SK-N-DZ (cell line): ENCODE measurements around the gene PEX14.

ENCODE experiments used
- DNase-seq: peaks from one replicate; pipeline ENCODE4 v3.0.0-alpha.2; 2015; ENCODE audit warnings: low spot score

The PEX14 gene

DNA sequence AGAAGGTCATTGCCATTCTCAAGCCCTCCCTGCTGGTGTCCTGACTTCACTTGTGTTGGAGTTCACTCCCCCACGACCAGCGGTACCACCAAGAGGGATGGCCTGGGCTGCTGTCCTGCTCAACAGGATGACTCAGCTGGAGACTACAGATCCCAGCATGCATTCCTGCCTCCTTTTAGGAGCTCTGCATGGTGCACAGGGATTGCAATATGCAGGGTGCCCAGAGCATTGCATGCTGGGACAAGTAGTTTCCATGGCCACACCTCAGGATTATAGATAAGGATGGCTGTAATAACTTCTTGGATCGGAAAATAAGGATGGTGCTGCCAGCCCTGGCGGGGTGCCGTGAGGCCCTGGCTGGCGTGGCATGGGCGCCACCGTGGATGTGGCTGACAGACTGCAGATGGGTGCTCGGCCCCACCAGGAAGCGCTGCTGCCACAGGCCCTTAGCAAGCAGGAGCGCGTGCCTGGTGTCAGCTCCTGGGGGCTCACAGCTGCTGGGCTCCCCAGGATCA lies 171.7 kb downstream of the PEX14 start:
- DNase-seq = peak; percentile 50

DNA sequence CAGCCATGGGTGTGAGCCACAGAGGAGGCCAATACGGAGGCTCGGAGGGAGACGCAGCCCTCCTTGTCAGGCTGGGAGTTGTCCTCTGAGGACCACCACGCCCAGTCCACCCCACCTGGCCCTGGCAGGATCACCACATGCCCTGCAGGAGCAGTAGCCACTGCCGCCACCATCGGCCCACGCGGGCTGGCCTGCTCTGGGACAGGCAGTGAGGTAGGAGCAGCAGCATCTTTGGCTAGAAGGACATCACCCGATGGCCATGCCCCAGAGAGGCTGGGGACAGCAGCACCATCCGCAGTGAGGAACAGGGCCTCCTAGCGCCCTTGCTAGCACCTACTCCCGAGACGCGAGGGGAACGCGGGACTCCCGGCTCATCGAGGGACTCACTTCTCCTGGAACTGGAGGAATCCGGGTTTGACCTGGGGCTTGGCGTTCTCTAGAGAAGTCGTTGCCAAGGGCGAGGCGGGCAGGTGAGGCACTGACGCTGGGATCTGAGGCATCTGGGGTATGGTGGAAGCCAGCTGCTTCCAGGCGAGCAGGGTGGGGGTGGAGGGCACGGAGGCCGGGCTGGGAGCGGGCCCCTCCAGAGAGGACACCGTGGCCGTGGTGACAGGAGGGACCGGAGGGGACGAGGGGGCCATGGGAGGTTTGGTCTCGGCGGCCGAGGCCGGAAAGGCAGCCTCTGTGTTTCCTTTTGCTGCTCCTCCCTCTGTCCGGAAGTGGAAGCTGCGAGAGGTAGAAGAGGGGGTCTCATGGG lies 172.8 kb downstream of the PEX14 start:
- no peak for DNase-seq

DNA sequence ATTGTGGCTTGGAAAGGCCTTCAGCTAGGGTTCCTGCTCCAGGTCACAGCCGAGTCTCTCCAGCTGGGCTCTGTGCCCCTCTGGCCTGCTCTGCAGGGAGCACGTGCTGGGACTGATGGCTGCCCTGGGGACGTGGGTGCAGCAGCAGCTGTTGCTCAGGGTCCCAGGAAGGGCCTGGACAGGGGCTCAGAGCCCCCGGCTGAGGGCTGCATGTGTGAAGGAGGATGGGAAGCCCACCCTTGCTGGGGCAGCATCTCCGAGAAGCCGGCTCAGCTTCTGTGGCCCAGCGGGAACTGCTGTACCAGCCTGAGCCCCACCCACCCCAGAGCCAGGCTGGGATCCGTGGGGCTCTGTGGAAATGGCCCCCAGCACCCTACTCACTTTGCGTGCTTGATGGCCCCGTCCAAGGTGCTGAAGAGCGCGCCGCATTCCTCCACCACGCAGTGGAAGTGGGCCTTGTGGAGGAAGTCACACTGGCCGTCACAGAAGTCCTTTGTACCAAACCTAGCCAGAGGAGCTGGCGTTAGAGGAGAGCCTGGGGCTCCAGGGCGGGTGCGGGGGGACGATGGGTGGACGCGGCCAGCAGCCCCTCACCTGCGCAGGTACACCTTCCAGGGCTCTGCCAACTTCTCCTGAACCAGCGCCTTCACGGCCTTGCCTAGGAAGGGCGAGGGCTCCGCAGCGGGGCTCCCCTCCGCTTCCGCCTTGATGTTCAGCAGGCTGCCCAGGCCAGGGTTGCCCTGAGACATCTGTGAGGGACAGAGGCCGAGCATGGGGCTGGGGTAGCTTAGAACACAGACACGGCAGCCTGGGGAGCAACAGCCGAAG lies 174.2 kb downstream of the PEX14 start:
- DNase-seq = no peak

DNA sequence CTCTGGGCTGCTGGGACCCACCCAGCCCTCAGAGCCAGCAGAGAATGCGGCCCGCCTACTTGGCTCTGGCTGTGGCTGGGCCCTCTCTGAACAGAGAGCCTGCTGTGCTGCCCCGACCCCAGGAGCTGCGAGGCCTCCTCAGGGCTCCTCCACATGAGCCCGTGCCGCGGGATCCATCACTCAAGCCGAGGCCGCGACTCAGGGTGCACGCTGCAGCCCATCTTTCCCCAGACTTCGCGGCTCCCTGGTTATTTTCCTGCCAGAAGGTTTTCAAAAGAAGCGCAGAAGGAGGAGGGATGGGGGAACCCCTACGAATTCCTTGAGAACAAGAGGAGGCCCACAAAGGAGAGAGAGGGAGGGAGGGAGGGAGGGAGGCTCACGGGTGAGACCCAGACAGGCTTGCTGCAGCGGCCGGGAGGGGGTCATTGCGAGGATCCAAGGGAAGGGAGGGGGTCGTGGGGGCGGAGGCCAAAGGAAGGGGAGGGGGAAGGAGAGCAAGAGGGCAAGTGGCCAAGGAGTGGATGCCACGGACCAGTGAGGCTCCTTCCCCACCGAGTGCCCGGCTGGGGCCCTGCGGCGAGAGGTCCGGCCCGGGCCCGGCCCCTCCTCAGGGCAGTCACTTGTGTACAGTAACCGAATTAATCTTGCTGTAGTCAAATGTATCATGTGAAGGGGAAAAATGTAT lies 174.9 kb downstream of the PEX14 start:
- DNase-seq = no peak

DNA sequence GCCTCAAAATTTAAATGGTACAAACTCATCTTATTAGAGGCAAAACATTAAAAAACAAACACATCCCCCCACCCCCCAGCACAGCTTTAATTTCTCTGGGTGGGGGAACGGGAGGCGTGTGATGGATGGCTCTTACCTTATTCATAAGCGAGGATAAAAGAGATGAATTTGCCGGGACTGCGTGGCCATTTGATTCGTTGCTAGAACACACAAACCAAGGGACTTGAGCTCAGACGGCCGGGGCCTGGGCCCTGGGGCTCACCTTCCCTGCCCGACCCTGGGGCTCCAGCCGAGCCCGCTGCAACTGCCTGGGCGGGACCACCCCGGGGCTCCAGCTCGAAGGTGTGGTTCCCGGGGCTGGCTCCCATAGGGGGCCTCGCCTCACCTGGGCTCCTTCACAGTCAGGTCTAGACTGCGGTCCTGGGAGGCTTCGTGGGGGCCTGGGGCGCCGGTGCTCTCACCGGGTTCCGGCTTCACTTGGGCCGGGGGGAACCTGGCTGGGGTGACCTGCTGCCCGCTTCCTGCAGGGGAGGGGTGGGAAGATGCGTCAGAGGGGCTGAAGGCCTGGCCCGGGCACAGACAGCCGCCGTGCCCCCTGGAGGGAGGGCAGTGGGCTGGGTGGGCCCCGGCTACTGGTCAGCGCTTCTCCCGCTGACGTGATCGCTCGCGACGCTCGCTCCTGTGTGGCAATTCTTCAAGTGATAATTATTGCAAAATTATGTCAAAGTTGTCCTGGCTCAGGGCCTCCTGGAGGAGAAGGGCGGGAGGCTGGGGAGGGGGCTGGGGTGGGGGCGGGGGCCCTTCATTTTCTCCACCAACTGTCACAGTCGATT lies 176.0 kb downstream of the PEX14 start:
- DNase-seq = no peak

DNA sequence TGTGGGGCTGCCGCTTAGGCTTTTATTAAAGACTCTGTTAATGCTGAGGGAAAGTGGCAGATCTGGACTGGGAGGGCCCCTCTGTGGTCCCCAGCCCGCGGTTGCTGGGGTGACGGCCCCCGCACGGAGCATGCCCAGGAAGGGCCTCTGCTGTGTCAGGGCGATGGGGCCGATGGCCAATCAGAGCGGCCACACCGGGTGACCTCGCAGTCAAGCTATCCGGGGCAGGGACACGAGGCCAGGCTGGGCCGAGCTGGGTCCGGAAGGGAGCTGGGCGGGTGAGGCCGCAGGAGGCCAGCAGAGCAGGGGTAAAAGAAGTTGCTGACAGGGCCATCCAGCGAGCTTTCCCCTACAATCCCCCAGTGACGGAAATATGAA lies 176.6 kb downstream of the PEX14 start:
- peak; percentile 30 for DNase-seq

DNA sequence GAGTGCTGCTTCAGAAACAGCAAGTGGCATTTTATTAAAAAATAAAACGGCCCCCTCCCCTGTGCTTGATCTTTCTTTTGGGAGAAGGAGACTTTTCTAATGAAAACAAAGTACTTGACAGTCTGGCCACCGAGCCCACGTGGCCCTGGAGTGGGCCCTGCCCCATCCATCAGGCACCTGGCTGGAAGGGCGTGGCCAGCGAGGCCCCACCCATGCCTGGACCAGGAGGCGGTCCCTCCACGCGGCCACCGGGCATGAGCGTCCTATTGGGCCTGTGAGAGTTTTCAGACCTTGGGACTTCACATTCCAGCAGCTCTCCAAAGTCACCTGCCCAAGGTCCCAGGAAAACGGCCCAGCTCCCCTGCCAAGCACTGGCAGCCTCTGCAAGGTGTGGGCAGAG lies 177.0 kb downstream of the PEX14 start:
- no peak for DNase-seq

DNA sequence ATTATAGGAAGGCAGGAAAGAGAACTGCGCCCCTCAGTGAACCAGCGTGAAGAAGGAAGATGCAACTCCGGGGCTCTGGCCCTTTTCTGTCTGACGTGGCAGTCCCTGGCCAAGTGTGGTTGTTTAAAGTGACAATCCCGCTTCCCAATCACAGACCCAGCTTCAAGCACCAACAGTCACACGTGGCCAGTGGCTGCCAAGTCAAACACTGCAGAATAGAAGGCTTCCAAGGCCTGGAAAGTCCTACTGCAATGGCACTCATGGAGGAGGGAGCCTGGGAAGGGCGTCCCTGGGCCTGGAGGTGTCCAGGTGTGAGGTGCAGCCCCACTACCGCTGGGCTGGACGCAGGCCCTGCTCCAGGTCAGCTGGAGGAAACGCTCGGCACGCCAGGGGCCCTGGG lies 177.9 kb downstream of the PEX14 start:
- no peak for DNase-seq

DNA sequence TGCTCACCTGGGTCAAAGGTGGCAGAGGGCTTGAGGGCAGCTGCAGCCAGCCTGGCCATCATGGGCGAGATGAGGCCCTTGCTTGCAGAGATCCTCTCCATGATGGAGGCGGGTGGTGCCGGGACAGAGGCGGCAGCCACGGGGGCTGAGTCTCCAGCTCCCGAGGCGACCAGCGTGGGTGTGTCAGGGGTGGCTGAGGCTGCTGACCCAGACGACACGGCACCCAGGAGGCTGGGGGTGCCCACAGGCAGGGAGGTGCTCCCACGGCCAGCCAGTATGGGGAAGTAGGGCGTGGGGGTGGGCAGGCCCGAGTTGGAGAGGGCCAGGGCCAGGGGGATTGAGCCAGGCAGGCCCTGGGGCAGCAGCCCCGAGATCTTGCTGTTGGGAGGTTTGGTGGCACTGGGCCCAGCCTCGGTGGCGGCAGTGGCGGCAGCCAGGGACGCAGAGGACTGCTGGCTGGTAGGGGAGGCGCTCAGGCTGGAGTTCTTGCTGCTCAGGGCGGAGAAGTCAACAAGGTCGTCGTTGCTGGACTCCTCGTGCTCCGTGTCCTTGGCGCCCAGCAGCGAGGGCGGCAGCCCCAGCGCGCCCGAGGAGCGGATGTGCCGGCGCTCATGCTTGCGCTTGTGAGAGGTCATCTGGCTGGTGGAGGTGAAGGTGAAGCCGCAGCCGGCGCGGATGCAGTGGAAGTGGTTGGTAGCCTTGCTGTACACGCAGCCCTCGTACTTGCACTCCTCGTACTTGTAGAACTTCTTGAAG lies 178.8 kb downstream of the PEX14 start:
- no peak for DNase-seq

DNA sequence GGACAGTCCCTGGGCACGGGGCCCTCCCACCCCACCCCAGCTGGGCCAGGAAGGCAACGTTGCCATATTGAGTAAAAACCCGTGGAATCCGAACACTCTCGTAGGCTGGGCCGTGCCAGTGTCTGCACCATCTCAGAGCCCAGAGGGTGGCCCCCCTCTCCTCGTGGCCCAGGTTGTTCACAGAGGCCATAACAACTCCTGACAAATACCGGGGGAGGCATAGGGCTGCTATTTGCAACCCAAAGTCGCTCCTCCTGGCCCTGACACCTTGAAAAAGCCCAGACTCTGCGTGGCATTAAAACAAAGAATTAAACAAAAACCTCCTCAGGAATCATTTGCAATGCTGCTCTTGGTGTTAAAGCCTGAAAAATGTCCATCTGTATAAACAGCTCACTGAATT lies 180.3 kb downstream of the PEX14 start:
- DNase-seq = no peak

DNA sequence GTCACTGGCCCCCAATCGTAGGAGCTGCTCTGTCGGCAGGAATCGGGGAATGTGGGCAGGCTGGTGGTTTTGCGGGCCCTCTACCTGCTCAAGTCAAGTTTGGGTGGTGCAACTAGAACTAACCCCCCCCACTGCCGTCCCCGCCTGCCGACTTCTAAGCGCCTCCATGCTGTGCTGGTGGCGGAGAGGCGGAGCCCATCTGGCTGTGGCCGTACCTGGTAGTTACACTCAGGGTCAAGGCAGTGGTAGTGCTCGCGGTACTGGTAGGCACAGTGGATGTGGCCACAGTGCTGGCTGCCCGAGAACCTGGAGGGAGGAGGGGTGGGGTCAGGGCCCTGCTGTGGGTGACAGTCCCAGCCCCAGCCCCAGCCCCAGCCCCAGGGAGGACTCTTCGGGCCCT lies 181.7 kb downstream of the PEX14 start:
- no peak for DNase-seq

DNA sequence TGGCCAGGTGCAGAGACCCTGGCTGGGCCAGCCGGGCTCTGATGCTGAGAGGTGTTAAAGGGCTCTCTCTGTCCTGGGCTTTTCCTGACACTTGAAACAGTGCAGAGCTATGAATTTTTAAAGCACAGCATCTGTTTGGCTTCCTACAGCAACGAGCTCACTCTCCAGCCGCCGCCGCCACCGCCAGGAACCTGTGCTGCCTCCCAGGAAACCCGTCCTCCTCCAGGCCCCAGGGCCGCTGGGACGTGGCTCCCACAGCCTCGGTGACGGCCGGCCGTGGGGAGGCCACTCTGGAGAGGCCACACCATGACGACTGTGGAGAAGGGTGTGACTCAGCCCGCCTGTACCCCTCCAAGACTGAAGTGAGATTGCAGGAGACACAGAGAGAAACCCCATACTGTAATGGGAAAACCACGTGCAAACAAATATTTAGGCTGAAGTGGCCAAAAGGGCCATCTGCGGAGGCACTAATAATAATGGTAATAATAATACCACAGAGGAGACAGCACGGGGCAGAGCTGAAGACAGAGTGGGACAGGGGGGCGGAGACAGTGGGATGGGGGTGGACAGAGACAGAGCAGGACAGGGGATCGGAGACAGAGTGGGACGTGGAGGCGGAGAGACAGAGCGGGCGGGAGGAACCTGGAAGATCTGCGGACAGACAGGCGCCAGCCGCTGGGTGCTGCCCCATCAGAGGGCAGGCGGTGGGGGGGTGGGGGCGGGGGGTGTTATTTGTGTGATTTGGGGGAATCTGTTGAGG lies 182.5 kb downstream of the PEX14 start:
- DNase-seq = no peak

DNA sequence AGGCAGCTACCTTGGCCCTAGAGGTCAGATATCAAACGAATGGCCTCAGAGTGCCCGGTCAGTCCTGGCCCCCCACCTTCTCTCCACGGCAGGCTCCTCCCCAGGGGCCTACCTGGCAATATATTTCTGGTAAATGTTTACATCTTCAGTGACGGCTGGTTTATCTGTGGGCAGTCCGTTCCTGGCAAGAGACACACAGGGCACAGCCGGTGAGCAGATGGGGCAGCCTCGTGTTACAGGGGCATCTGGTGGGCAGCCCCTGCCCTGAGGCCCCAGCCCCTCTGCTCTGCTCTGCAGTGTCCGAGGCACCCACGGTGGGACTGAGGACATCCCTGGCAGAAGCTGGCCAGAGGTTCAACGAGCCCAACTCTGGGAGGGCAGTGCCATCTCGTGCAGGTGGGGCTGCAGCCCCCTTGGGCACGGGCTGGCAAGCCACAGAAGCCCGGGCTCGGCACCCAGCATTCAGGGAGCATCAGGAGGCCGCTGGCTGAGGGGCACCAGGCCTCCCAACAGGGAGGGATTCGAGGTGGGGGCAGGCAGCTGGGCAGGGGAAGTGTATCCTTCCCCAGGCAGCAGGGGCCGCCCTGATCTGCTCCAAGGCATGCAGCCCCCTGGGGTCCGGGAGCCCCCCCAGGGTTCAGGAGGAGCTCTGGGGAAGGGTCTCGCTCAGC lies 183.8 kb downstream of the PEX14 start:
- no peak for DNase-seq

DNA sequence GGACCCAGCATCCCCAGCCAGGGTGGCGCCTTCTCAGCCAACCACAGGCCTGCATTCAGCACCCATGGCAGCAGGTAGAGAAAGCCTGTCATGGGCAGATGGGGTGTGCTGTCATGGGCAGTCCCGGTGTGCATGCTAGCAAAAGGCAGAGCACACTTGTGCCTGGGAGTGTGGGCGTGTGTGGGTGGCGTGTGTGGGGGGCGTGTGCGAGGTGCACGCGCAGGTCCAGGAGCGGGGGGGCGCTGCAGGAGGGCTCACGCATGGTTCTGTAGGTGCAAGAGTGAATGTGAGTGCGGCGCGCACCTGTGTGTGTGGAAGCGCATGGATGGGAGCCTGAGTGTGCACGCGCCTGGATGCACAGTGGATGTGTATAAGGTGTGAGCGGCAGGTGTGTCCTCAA lies 184.5 kb downstream of the PEX14 start:
- DNase-seq = no peak

DNA sequence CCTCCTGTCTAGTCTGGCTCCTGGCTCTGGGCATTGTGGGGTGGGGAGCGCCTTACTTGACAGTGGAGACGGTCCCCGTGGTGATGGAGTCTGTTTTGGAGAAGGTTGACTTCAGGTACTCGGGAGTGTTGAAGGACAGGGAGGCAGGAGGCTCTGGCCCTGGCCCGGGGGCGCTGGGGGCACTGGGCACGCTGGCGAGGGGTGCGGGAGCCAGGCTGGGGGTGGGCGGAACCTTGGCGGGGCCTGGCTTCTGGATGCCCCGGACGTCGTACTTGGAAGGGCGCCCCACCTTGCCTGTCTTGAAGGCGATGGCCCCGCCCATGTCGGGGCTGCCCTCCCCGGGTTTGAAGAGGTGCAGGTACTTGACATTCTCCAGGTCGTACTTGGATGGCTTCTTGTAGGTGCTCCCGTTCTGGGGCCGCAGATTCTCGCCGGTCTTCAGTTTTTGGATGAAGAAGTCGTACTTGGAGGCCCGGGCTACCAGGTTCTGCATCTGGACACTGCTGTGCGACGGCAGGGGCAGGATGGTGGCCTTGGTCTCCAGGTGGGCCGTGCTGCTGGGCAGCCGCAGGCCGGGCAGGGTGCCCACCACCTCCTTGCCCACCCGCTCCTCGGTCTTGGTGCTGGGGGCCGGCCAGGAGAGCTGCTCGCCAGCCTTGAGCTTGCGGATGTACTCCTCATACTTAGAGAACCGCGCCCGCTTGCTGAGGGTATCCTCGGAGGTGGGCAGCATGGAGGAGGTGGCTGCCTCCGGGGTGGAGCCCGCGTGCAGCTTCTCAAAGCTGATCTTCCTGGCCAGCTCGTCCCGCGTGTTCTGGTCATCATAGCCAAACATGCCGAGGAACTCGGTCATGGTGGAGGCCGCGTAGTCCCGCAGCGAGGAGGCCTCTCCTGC lies 185.1 kb downstream of the PEX14 start:
- DNase-seq = no peak

DNA sequence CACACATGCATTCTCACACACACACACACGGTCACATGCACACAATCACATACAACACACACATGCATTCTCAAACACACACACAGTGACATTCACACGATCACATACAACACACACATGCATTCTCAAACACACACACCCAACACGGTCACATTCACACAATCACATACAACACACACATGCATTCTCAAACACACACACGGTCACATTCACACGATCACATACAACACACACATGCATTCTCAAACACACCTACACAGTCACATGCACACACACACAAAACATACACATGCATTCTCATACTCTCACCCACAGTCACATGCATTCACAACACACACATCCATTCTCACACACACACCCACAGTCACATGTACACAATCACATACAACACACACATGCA lies 186.7 kb downstream of the PEX14 start:
- no peak for DNase-seq

DNA sequence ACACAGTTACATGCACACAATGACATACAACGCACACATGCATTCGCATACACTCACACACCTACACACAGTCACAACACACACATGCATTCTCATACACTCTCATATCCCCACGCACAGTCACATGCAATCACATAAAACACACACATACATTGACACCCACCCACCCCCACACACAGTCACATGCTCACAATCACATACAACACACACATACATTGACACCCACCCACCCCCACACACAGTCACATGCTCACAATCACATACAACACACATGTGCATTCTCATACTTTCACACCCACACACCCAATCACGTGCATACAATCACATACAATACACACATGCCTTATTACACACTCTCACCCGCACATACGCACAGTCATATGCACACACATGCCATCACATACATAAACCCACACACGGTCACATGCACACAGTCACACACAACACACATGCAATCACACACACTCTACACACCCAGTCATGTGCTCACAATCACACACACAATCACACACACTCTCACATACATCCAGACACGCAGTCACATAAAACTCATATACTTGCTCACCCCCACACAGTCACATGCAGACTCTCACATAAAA lies 187.4 kb downstream of the PEX14 start:
- DNase-seq = no peak
